Measurements from ENCODE around the gene OCSTAMP.

The OCSTAMP gene

DNA sequence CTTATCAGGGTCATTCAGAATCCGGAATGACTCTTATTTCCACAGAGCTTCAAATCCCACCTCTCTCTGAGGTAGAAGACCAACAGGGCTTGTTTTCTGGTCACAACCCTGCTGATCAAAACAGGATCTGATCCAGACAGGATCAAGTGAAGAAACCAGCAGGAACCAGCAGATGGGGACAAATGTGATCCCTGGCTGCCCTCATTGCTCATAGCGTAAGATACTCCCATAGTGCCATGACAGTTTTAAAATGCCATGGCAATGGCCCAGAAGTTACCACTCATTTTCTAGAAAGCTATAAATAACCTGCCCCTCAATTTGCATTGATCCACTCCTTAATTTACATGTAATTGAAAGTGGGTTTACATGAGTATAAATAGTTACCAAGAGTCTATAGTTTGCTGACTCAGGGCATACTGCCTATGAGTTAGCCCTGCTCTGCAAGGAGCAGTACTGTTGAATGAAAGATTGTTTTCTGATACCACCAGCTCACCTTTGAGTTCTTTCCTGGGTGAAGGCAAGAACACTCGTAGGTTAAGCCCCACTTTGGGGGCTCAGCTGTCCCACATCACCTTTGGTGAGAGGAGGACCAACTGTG lies 30.9 kb downstream of the OCSTAMP start:
- DNase-seq (ENCODE audit: low read depth in 2 of 2) = no peak

GRCh38 chr20:46512943-46513844 lies 37.3 kb downstream of the OCSTAMP start, which contains the start of gene ZNF334:
Gene ZNF334, minus strand, starts transcription at chr20:46513559. Its CDS starts 1,457 bp downstream, at chr20:46512102.
- DNase-seq (ENCODE audit: low read depth in 2 of 2) = peak; percentile 32 to 41

DNA sequence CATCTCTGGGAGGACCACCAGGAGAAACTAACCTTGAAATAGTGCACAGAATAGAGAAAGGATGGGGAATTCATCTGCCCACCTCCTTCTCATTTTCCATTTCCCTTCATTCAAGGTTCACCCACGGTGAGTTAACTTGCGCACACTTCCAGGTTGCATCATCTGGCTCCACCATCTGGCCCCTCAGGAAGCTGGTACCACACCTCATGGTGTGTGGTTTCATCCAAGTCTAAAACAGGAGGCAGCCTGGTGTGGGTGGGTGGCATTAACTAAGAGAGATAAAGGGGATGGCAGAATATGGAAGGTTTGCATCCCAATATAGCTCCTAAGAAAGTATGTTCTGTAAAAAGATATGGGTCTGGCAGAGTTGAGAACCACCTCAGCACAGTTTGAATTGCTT lies 40.9 kb downstream of the OCSTAMP start:
- no peak for DNase-seq (ENCODE audit: low read depth in 2 of 2)

DNA sequence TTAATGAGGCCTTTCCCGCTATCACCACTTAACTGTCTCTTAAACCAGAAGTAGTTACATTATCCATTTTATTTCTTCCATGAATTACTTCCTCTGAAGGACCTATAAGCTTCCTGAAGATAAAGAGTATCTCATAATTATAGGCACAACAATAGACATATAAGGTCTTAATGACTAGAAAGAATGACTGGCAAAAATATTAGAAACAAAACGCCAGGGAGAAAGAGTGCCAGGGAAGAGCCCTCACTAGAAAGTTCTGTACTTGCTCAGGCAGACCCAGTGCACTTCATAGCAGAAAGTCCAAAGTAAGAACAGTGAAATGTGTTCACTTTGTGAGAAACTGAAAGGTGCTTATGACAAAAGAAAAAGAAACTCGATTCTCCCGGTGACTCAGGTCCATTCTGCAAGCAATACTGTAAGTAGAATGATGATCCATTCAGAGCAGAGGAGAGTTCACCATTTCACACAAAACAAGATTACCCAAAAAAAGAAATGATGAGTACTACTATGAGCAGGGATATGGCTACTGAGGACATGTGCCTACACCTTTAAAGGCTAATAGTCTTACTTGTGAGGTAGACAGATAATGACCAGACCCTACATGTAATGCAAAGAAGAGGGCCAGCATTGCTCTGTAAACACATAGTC lies 42.6 kb downstream of the OCSTAMP start:
- DNase-seq (ENCODE audit: low read depth in 2 of 2) = no peak

- no peak for DNase-seq (ENCODE audit: low read depth in 2 of 2)
Observed at GRCh38 chr20:46505506-46505905, 44.9 kb downstream of the OCSTAMP start.

GRCh38 chr20:46501961-46502360 lies 48.5 kb downstream of the OCSTAMP start:
- no peak for DNase-seq (ENCODE audit: low read depth in 2 of 2)

DNA sequence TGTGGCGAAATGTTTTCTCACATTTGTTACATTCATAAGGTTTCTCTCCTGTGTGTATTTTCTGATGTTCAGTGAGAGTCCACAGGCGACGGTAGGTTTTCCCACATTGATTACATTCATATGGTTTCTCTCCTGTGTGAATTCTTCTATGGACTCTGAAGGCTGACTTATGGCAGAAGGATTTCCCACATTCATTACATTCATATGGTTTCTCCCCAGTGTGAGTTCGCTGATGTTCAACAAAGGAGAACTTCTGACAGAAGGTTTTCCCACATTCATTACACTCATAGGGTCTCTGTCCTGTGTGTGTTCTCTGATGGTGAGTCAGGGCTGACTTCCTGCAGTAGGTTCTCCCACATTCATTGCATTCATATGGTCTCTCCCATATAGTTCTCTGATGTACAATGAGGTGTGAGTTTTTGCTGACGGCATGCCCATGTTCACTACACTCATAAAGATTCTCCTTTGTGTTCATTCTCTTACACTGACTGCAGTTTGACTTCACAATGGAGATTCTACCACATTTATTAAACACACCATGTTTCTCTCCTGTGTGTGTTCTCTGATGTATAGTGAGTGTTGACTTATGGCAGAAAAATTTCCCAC lies 49.0 kb downstream of the OCSTAMP start:
- no peak for DNase-seq (ENCODE audit: low read depth in 2 of 2)

DNA sequence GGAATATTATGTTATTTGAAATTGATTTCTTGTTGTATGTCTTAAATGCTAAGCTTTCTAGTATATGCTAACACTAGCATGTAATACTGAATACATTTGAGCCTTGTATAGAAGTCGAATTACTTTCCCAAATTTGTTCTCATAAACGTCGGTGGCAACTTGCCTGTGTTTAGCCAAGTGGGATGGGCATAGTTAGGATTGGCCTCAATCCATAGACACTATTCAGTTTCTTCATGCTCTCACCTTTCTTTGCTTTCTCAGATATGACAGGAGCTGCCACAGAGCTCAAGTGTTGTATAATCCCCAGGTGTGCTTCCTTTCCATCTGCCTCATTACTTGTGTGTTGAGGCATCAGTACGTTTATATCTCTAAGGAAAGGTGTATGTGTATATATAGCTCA lies 56.4 kb downstream of the OCSTAMP start:
- DNase-seq (ENCODE audit: low read depth in 2 of 2) = no peak

DNA sequence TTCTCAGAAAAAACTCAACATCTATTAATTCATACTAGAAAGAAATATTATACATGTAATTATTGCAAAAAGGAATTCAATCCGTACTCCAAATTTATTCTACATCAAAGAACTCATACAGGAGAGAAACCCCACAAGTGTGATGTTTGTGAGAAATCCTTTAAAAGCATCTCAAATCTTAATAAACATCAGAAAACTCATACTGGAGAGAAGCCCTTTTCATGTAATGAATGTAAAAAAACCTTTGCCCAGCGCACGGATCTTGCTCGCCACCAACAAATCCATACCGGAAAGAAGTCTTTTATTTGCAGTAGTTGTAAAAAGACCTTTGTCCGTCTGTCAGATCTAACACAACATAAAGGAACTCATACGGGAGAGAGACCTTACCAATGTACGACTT lies 59.1 kb downstream of the OCSTAMP start:
- no peak for DNase-seq (ENCODE audit: low read depth in 2 of 2)
